HG03575 (cell line): ENCODE measurements around the gene VWA5B1.

ENCODE experiments used
- ATAC-seq: cut with Tn5 transposase; IDR thresholded peaks from one replicate; pipeline ENCODE4 v1.9.1; 2021; ENCODE audit not compliant: unreplicated experiment, insufficient number of reproducible peaks, low FRiP score; ENCODE audit errors: extremely low read depth

VWA5B1 gene

GRCh38 chr1:20342294-20343148, 51.8 kb downstream of the VWA5B1 start:
- no peak for ATAC-seq

- ATAC-seq, result no peak
These were observed 52.7 kb downstream of the VWA5B1 start for GRCh38 chr1:20343149-20343937.

GRCh38 chr1:20343938-20344302, 53.2 kb downstream of the VWA5B1 start:
- ATAC-seq, result no peak

GRCh38 chr1:20344738-20345137, 54.1 kb downstream of the VWA5B1 start:
- no peak for ATAC-seq

- ATAC-seq, result no peak
These were observed 54.7 kb downstream of the VWA5B1 start for GRCh38 chr1:20345419-20345818.

GRCh38 chr1:20346433-20346832, 55.8 kb downstream of the VWA5B1 start:
- no peak for ATAC-seq

GRCh38 chr1:20347699-20348098, 57.0 kb downstream of the VWA5B1 start:
- no peak for ATAC-seq

- ATAC-seq, result no peak
These were observed 57.7 kb downstream of the VWA5B1 start for GRCh38 chr1:20348326-20348915.

- ATAC-seq, result no peak
These were observed 58.9 kb downstream of the VWA5B1 start for GRCh38 chr1:20349561-20349960.

GRCh38 chr1:20349971-20350370, 59.3 kb downstream of the VWA5B1 start:
- no peak for ATAC-seq

GRCh38 chr1:20350421-20350820, 59.7 kb downstream of the VWA5B1 start:
- no peak for ATAC-seq

- no peak for ATAC-seq
These were observed 61.4 kb downstream of the VWA5B1 start for GRCh38 chr1:20351911-20352701.

GRCh38 chr1:20353836-20354235, 63.2 kb downstream of the VWA5B1 start:
- ATAC-seq, result no peak

GRCh38 chr1:20354610-20355009, 63.9 kb downstream of the VWA5B1 start:
- ATAC-seq, result no peak

GRCh38 chr1:20355101-20355827, 64.6 kb downstream of the VWA5B1 start:
- ATAC-seq, result no peak

GRCh38 chr1:20355828-20356735, 65.4 kb downstream of the VWA5B1 start:
- ATAC-seq, result no peak

- no peak for ATAC-seq
These were observed 66.3 kb downstream of the VWA5B1 start for GRCh38 chr1:20356850-20357459.
